Activated T-helper 9 cell treated with anti-CD3 and anti-CD28 coated beads, Interleukin-2, amount 50 U/mL, for 16 hours (primary cell): Measurements from ENCODE around the gene PITPNC1.
"Not testable (repeated sequence)": the region's sequence is repeated elsewhere in the genome, so short reads cannot be mapped to it uniquely, and the experiment has no call there.

ENCODE experiments used
- DNase-seq: peaks from one replicate; pipeline ENCODE4 v3.0.0-alpha.2; 2020; ENCODE audit warnings: low read depth

PITPNC1 gene

GRCh38 chr17:67651218-67651579, 274.1 kb downstream of the PITPNC1 start:
- not testable (repeated sequence) for DNase-seq

- DNase-seq: no peak
These were observed 275.4 kb downstream of the PITPNC1 start for GRCh38 chr17:67652433-67652832.

- DNase-seq: no peak
These were observed 278.5 kb downstream of the PITPNC1 start for GRCh38 chr17:67655478-67656148.

- no peak for DNase-seq
These were observed 279.6 kb downstream of the PITPNC1 start for GRCh38 chr17:67656494-67657203.

GRCh38 chr17:67657596-67657995, 280.5 kb downstream of the PITPNC1 start:
- DNase-seq: no peak

GRCh38 chr17:67658265-67658664, 281.2 kb downstream of the PITPNC1 start:
- DNase-seq: no peak

GRCh38 chr17:67659028-67659427, 281.9 kb downstream of the PITPNC1 start:
- no peak for DNase-seq

DNA sequence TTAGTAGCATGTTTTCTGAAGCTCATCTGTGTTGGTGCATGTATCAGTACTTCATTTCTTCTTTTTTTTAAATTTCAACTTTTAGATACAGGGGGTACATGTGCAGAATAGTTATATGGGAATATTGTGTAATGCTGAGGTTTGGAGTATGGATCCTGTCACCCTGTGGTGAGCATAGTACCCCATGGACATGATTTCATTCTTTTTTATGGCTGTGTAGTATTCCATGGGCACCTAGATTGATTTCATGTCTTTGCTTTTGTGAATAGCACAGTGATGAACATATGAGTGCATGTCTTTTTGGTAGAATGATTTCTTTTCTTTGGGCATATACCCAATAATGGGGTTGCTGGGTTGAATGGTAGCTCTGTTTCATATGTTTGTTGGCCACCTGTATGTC, 285.6 kb downstream of the PITPNC1 start:
- no peak for DNase-seq

GRCh38 chr17:67663457-67663856, 286.4 kb downstream of the PITPNC1 start:
- DNase-seq: no peak

GRCh38 chr17:67666028-67666427, 288.9 kb downstream of the PITPNC1 start:
- no peak for DNase-seq

DNA sequence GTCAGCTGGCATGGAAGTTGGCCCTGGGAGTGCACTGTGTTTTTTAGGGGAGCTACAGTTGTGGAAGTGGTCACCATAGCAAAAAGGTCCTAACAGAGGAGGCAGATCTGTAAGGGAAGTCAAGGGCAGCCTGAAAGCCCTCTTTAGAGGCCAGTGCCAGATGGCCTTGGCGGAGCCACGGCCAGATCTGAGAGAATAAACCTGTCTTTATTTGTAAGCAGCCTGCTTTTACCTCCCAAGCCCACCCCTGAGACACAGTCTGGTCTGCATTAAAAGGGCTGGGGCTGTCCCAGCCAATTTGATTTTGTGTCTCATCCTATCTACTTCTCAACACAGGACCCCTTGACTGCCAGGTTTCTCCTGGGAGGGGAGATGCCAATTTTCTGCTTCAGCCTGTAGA, 289.6 kb downstream of the PITPNC1 start:
- no peak for DNase-seq

GRCh38 chr17:67671493-67671892, 294.4 kb downstream of the PITPNC1 start:
- no peak for DNase-seq

DNA sequence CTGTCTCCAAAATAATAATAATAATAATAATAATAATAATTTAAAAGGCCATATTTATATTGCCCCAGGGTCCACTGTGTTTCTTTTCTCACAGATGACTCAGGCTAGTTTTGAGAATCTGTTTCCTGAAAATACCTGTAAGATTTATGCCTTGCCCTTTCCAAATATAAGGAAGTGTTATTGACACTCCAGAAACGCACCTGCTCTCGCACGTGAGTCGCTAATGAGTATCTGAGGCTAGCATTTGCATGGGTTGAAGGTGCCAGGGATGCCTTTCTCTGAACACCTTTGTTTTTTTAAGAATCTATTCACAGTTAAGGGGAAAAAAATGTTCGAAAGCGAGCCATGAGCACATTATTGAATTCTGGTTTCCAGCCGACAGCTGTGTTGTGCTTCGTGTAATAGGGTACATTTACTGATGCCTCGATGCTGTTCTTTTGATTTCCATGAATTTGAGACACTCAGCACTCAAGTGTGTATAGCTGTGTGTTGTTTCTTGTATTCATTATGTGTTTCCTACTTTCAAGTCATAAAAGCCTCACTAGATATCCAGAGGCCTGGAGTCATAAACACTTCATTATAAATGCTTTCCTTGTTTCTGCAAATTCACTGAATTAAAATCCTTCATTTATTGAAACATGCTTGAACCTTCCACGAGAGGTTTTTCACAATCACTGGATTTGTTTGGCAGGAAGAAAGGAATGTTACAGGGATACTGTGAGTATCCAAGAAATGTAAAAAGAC, 295.7 kb downstream of the PITPNC1 start:
- no peak for DNase-seq

GRCh38 chr17:67675481-67675880, 298.4 kb downstream of the PITPNC1 start:
- DNase-seq: no peak

- no peak for DNase-seq
These were observed 299.2 kb downstream of the PITPNC1 start for GRCh38 chr17:67676305-67676704.

GRCh38 chr17:67678414-67678813, 301.3 kb downstream of the PITPNC1 start:
- DNase-seq: no peak

DNA sequence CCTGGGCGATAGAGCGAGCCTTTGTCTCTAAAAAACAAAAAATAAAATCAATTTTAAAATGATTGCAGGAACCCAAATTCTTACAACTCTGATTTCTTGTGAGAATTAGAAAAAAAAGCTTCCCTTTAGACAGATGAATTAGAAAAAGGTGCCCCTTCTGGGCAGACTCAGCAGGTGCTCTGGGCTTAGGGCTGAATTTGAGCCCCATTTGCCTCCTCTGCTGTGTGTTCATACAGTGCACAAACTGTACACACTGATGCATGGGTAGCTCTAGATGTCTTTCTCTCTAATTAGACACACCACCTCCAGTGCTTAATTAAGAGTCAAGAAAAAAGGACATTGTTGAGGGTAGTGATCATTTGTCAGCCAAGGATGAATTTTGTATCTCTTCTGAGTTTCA, 302.1 kb downstream of the PITPNC1 start:
- no peak for DNase-seq

GRCh38 chr17:67679721-67680120, 302.6 kb downstream of the PITPNC1 start:
- DNase-seq: no peak

GRCh38 chr17:67680445-67681224, 303.6 kb downstream of the PITPNC1 start:
- no peak for DNase-seq

DNA sequence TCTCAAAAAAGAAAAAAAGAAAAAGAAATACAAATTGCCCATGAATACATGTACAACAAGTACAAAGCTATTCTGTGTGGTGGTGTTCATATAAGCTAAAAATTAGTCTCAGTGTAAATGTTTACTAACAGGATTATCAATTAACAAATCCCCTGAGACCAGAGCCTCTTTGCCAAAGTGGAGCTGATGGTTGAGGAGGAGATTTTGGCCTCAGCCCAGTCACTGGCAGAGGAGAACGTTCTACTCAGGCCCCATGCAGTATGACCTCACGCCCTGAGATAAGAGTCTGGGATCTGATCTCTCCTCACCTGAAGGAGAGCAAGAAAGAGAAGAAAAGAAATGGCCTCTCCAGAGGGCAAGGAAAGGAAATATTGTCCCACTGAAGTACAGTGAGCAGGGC, 305.1 kb downstream of the PITPNC1 start:
- DNase-seq: no peak

- DNase-seq: no peak
These were observed 308.3 kb downstream of the PITPNC1 start for GRCh38 chr17:67685351-67685750.

- DNase-seq: no peak
These were observed 309.2 kb downstream of the PITPNC1 start for GRCh38 chr17:67686241-67686640.
